Prostate gland (tissue), 2 donors: Measurements from ENCODE around the gene PLXND1. TPM values are rescaled to one million over a fixed set of nuclear protein-coding genes. Genes with fewer than 3 reads are reported as not detected.

ENCODE experiments used
- DNase-seq: peaks from one replicate; pipeline ENCODE4 v3.0.0-alpha.2; 2019; ENCODE audit warnings: low spot score
- H3K27ac ChIP-seq, 2 donors: fragments of 200-600 bp; sonication (generic); 2 replicates each; pipeline ENCODE4 v1.5.1; 2017 to 2019
- H3K27me3 ChIP-seq: fragments of 200-600 bp; sonication (generic); replicated peaks from 2 replicates; pipeline ENCODE4 v1.5.1; 2019; ENCODE audit not compliant: insufficient read depth
- H3K36me3 ChIP-seq, 2 donors: fragments of 200-600 bp; sonication (generic); 1 replicate in 1 of 2; 2 replicates in 1 of 2; pipeline versions ENCODE4 v1.5.1 to v1.8.1; 2017 to 2019
- H3K4me1 ChIP-seq: fragments of 200-600 bp; sonication (generic); replicated peaks from 2 replicates; pipeline ENCODE4 v1.5.1; 2019
- H3K4me3 ChIP-seq, 2 donors: fragments of 200-600 bp; sonication (generic); 2 replicates each; pipeline ENCODE4 v1.5.1; 2017 to 2019
- H3K9me3 ChIP-seq: fragments of 200-600 bp; sonication (generic); 2 replicates; pipeline ENCODE4 v1.5.1; 2017
- POLR2A ChIP-seq: fragments of 450-650 bp; IDR thresholded peaks from one replicate; pipeline ENCODE4 v1.6.1; 2016; ENCODE audit warnings: antibody characterized with exemption, mild to moderate bottlenecking
- POLR2AphosphoS5 ChIP-seq: sonication (generic); formaldehyde crosslinking; IDR thresholded peaks from one replicate; pipeline ENCODE4 v1.6.1; 2017; ENCODE audit warnings: antibody characterized with exemption
- WGBS: methylation state at CpG from one replicate; pipeline ENCODE4 v1.1.5; 2018; 5-methylcytosine and 5-hydroxymethylcytosine counted together
- intact Hi-C: fragments of 100-400 bp; cut with DNase I; formaldehyde crosslinking; loops from one replicate; pipeline ENCODE4 v1.14.2; 2022
- total RNA-seq, 2 donors: library from RNA; depleted of rRNA; stranded (reverse); fragments of >200 nt; gene quantifications; one replicate each; pipeline ENCODE4 v1.1.0, GENCODE V29; 2016
- TF ChIP-seq, protein P1 (sequence below), 4 experiments: fragments of 200-600 bp in 2 of 4; fragments of 450-650 bp in 2 of 4; sonication (generic) in 2 of 4; IDR thresholded peaks; 1 replicate in 3 of 4; 2 replicates in 1 of 4; pipeline ENCODE4 v1.5.1; 2016 to 2019; ENCODE audit warnings: antibody characterized with exemption in 4 of 4, mild to moderate bottlenecking in 2 of 4, moderate library complexity in 2 of 4

PLXND1 gene
- total RNA-seq, 2 donors from 2014 or later: 19.7 to 83.6 TPM

DNA sequence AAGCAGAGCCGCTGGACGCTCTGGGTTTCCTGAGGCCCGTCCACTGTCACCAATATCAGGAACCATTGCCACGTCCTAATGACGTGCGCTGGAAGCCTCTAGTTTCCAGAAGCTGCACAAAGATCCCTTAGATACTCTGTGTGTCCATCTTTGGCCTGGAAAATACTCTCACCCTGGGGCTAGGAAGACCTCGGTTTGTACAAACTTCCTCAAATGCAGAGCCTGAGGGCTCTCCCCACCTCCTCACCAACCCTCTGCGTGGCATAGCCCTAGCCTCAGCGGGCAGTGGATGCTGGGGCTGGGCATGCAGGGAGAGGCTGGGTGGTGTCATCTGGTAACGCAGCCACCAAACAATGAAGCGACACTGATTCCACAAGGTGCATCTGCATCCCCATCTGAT lies 74.8 kb downstream of the PLXND1 start:
- H3K9me3 ChIP-seq: no peaks in the 10 kb centered on the region
- no peaks in the 10 kb centered on the region for H3K36me3 ChIP-seq
- no peaks in the 10 kb centered on the region for H3K27me3 ChIP-seq
- TF ChIP-seq, protein P1, sequence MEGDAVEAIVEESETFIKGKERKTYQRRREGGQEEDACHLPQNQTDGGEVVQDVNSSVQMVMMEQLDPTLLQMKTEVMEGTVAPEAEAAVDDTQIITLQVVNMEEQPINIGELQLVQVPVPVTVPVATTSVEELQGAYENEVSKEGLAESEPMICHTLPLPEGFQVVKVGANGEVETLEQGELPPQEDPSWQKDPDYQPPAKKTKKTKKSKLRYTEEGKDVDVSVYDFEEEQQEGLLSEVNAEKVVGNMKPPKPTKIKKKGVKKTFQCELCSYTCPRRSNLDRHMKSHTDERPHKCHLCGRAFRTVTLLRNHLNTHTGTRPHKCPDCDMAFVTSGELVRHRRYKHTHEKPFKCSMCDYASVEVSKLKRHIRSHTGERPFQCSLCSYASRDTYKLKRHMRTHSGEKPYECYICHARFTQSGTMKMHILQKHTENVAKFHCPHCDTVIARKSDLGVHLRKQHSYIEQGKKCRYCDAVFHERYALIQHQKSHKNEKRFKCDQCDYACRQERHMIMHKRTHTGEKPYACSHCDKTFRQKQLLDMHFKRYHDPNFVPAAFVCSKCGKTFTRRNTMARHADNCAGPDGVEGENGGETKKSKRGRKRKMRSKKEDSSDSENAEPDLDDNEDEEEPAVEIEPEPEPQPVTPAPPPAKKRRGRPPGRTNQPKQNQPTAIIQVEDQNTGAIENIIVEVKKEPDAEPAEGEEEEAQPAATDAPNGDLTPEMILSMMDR (IDR thresholded peaks at IDR 0.05): no peak
- no peak for TF ChIP-seq POLR2AphosphoS5
- no peak for TF ChIP-seq POLR2A
- no peaks in the 10 kb centered on the region for H3K4me1 ChIP-seq
- 95% methylated on average over 11 of the region's 11 CpGs for WGBS
- intact Hi-C loops: no loop called here
- no peak overlapping the region for H3K4me3 ChIP-seq
- no peak for DNase-seq
- H3K27ac ChIP-seq: no peak overlapping the region

DNA sequence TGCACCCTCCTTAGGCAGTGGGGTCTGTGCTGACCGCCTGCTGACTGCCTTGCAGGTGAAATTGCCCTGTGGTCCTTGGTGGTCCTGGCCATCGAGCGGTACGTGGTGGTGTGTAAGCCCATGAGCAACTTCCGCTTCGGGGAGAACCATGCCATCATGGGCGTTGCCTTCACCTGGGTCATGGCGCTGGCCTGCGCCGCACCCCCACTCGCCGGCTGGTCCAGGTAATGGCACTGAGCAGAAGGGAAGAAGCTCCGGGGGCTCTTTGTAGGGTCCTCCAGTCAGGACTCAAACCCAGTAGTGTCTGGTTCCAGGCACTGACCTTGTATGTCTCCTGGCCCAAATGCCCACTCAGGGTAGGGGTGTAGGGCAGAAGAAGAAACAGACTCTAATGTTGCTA lies 75.7 kb downstream of the PLXND1 start:
- TF ChIP-seq POLR2A (no peak), POLR2AphosphoS5 (no peak)
- TF ChIP-seq, protein P1 (IDR thresholded peaks at IDR 0.05): no peak
- no peak overlapping the region for H3K4me3 ChIP-seq
- no peaks in the 10 kb centered on the region for H3K4me1 ChIP-seq
- H3K27ac ChIP-seq: no peak overlapping the region
- intact Hi-C loops: no loop called here
- no peak for DNase-seq
- H3K9me3 ChIP-seq: no peaks in the 10 kb centered on the region
- no peaks in the 10 kb centered on the region for H3K27me3 ChIP-seq
- no peaks in the 10 kb centered on the region for H3K36me3 ChIP-seq
- WGBS: 97% methylated on average over 13 of the region's 13 CpGs

DNA sequence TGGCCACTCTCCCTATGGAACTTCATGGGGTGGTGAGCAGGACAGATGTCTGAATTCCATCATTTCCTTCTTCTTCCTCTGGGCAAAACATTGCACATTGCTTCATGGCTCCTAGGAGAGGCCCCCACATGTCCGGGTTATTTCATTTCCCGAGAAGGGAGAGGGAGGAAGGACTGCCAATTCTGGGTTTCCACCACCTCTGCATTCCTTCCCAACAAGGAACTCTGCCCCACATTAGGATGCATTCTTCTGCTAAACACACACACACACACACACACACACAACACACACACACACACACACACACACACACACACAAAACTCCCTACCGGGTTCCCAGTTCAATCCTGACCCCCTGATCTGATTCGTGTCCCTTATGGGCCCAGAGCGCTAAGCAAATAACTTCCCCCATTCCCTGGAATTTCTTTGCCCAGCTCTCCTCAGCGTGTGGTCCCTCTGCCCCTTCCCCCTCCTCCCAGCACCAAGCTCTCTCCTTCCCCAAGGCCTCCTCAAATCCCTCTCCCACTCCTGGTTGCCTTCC lies 76.2 kb downstream of the PLXND1 start:
- Histone ChIP-seq H3K4me3 (no peak overlapping the region), H3K4me1 (no peaks in the 10 kb centered on the region), H3K9me3 (no peaks in the 10 kb centered on the region), H3K27me3 (no peaks in the 10 kb centered on the region), H3K27ac (no peak overlapping the region), H3K36me3 (no peaks in the 10 kb centered on the region)
- DNase-seq: no peak
- intact Hi-C loops: no loop called here
- no peak for TF ChIP-seq POLR2AphosphoS5
- TF ChIP-seq POLR2A: no peak
- TF ChIP-seq, protein P1 (IDR thresholded peaks at IDR 0.05): no peak
- 41% methylated on average over 6 of the region's 6 CpGs for WGBS

DNA sequence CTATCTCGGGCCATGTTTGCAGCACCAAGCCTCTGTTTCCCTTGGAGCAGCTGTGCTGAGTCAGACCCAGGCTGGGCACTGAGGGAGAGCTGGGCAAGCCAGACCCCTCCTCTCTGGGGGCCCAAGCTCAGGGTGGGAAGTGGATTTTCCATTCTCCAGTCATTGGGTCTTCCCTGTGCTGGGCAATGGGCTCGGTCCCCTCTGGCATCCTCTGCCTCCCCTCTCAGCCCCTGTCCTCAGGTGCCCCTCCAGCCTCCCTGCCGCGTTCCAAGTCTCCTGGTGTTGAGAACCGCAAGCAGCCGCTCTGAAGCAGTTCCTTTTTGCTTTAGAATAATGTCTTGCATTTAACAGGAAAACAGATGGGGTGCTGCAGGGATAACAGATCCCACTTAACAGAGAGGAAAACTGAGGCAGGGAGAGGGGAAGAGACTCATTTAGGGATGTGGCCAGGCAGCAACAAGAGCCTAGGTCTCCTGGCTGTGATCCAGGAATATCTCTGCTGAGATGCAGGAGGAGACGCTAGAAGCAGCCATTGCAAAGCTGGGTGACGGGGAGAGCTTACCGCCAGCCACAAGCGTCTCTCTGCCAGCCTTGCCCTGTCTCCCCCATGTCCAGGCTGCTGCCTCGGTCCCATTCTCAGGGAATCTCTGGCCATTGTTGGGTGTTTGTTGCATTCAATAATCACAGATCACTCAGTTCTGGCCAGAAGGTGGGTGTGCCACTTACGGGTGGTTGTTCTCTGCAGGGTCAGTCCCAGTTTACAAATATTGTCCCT lies 76.9 kb downstream of the PLXND1 start:
- no peak overlapping the region for H3K4me3 ChIP-seq
- no peaks in the 10 kb centered on the region for H3K27me3 ChIP-seq
- intact Hi-C loops: no loop called here
- H3K4me1 ChIP-seq: no peaks in the 10 kb centered on the region
- no peak for DNase-seq
- no peaks in the 10 kb centered on the region for H3K36me3 ChIP-seq
- no peak overlapping the region for H3K27ac ChIP-seq
- WGBS: 71% methylated on average over 12 of the region's 12 CpGs
- TF ChIP-seq POLR2AphosphoS5 (no peak), POLR2A (no peak)
- TF ChIP-seq, protein P1 (IDR thresholded peaks at IDR 0.05): no peak
- H3K9me3 ChIP-seq: no peaks in the 10 kb centered on the region

DNA sequence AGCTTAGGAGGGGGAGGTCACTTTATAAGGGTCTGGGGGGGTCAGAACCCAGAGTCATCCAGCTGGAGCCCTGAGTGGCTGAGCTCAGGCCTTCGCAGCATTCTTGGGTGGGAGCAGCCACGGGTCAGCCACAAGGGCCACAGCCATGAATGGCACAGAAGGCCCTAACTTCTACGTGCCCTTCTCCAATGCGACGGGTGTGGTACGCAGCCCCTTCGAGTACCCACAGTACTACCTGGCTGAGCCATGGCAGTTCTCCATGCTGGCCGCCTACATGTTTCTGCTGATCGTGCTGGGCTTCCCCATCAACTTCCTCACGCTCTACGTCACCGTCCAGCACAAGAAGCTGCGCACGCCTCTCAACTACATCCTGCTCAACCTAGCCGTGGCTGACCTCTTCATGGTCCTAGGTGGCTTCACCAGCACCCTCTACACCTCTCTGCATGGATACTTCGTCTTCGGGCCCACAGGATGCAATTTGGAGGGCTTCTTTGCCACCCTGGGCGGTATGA lies 77.8 kb downstream of the PLXND1 start, which contains the start of gene RHO:
RHO (plus strand) TSS at position 51 of the 512 bp plus-strand sequence; CDS start at position 146, 95 bp downstream.
- Histone ChIP-seq H3K27me3 (no peaks in the 10 kb centered on the region), H3K27ac (no peak within 1 kb of the TSS), H3K4me3 (no peak within 1 kb of the TSS), H3K36me3 (no peaks in the 10 kb centered on the region), H3K4me1 (no peaks in the 10 kb centered on the region), H3K9me3 (no peaks in the 10 kb centered on the region)
- WGBS: 94% methylated on average over 17 of the region's 18 CpGs
- no peak for DNase-seq
- intact Hi-C loops: no loop called here
- TF ChIP-seq POLR2A (no peak), POLR2AphosphoS5 (no peak)
- TF ChIP-seq, protein P1 (IDR thresholded peaks at IDR 0.05): no peak
